Large intestine (tissue), 3 donors: ENCODE data around the gene TSPAN8. TPM values are rescaled to one million over a fixed set of nuclear protein-coding genes. Genes with fewer than 3 reads are reported as not detected.
"Not testable (repeated sequence)": the region's sequence is repeated elsewhere in the genome, so short reads cannot be mapped to it uniquely, and the experiment has no call there.

Source experiments
- DNase-seq, 2 donors: peaks; one replicate each; pipeline versions ENCODE4 v3.0.0 to v3.0.0-alpha.2; 2013
- H3K27ac ChIP-seq: one replicate; pipeline ENCODE4 v1.5.1; 2013; ENCODE audit warnings: low read length
- H3K27me3 ChIP-seq: 2 replicates; pipeline ENCODE4 v1.6.1; 2013; ENCODE audit warnings: low read length; ENCODE audit not compliant: control insufficient read depth, insufficient read depth
- H3K36me3 ChIP-seq: 2 replicates; pipeline ENCODE4 v1.6.1; 2013; ENCODE audit warnings: low read length; ENCODE audit not compliant: control insufficient read depth, insufficient read depth
- H3K4me1 ChIP-seq: one replicate; pipeline ENCODE4 v1.6.1; 2013; ENCODE audit warnings: low read length; ENCODE audit not compliant: control insufficient read depth, insufficient read depth
- H3K4me3 ChIP-seq: one replicate; pipeline ENCODE4 v1.5.1; 2013; ENCODE audit warnings: low read length
- H3K9me3 ChIP-seq: one replicate; pipeline ENCODE4 v1.6.1; 2013; ENCODE audit warnings: mild to moderate bottlenecking, low read depth, low read length, moderate library complexity; ENCODE audit not compliant: control insufficient read depth
- WGBS: methylation state at CpG from one replicate; pipeline ENCODE4 v1.1.5; 2013; ENCODE audit warnings: low lambda C conversion rate; ENCODE audit not compliant: insufficient coverage; 5-methylcytosine and 5-hydroxymethylcytosine counted together
- polyA plus RNA-seq: library from polyadenylated mRNA; unstranded; fragments of 120-200 nt; gene quantifications from one replicate; pipeline ENCODE4 v1.2.1, GENCODE V29; 2013

Gene TSPAN8
- polyA plus RNA-seq, 1 donor = 595 TPM

- H3K27ac ChIP-seq = peak overlapping the region; percentile 95
- H3K36me3 ChIP-seq = peaks cover 2% of the 10 kb centered on the region
- no peaks in the 10 kb centered on the region for H3K9me3 ChIP-seq
- peak overlapping the region; percentile 59 for H3K4me3 ChIP-seq
- DNase-seq = peak in 1 of 2 donors; percentile 54
- H3K4me1 ChIP-seq = peaks cover 19% of the 10 kb centered on the region
- H3K27me3 ChIP-seq = no peaks in the 10 kb centered on the region
- 36% methylated on average over 2 of the region's 4 CpGs for WGBS
These were observed 2.6 kb downstream of the TSPAN8 start for GRCh38 chr12:71155225-71155624.

- Histone ChIP-seq H3K27ac (peak overlapping the region; percentile 54), H3K36me3 (peaks cover 2% of the 10 kb centered on the region), H3K27me3 (no peaks in the 10 kb centered on the region), H3K4me3 (no peak overlapping the region), H3K4me1 (no peaks in the 10 kb centered on the region), H3K9me3 (no peaks in the 10 kb centered on the region)
- DNase-seq = peak in 1 of 2 donors; percentile 59
- 80% methylated on average over 1 of the region's 5 CpGs for WGBS
These were observed 4.9 kb downstream of the TSPAN8 start for GRCh38 chr12:71152851-71153250.

- peak in 1 of 2 donors; percentile 49 for DNase-seq
- not testable (repeated sequence) for H3K36me3 ChIP-seq, H3K27me3 ChIP-seq, H3K4me3 ChIP-seq, H3K27ac ChIP-seq, H3K9me3 ChIP-seq, H3K4me1 ChIP-seq
- WGBS = 44% methylated on average over 1 of the region's 5 CpGs
These were observed 7.8 kb downstream of the TSPAN8 start for GRCh38 chr12:71150041-71150440.

DNA sequence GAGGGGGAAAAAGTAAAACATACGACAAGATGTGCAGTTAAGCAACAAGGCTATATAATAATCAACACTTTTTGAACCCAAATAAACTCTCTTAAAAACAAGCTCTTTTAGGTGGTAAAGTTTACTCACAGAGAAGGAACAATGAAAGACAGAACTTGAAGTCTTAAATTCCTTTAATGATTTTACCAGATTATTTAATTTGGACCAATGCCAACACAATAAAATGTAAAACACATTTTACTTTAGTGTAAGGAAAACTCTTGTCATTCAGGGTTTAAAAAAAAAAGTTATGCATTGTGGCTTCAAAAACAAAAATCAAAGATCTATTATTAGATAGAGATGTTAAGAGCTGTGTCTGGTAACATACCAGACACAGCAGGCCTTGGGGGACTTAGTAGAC lies 13.1 kb downstream of the TSPAN8 start:
- no peak overlapping the region for H3K27ac ChIP-seq
- no peak for DNase-seq
- H3K4me3 ChIP-seq = no peak overlapping the region
- peaks cover 27% of the 10 kb centered on the region for H3K4me1 ChIP-seq
- 60% methylated on average over 1 of the region's 1 CpG for WGBS
- H3K9me3 ChIP-seq = no peaks in the 10 kb centered on the region
- H3K36me3 ChIP-seq = peaks cover 6% of the 10 kb centered on the region
- no peaks in the 10 kb centered on the region for H3K27me3 ChIP-seq

DNA sequence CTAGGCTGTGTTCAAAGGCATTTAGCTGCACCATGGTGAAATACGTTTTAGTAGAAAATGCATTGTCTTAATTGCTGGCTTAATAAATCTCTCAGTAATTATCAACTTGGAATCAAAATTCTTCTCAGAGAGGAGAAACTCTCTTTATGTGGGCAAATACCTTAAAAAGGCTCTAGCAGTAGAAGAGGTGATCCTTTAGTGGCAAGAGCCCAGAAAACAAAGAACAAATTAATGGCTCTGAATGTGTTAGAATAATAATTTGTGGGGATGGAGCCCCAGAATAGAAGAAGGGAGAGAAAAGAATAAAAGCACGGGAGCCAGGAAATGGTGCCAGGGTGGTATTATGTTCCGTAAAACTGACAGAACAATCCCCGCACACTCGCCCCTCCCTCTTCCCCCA lies 14.8 kb downstream of the TSPAN8 start:
- DNase-seq = no peak
- H3K4me3 ChIP-seq = no peak overlapping the region
- H3K4me1 ChIP-seq = peaks cover 31% of the 10 kb centered on the region
- H3K27me3 ChIP-seq = no peaks in the 10 kb centered on the region
- whole genome bisulfite sequencing = no CpG with 5 or more reads among the region's 5 CpGs
- peaks cover 6% of the 10 kb centered on the region for H3K36me3 ChIP-seq
- H3K27ac ChIP-seq = no peak overlapping the region
- H3K9me3 ChIP-seq = no peaks in the 10 kb centered on the region

- DNase-seq = no peak
- H3K36me3 ChIP-seq = peaks cover 10% of the 10 kb centered on the region
- peaks cover 31% of the 10 kb centered on the region for H3K4me1 ChIP-seq
- H3K27me3 ChIP-seq = no peaks in the 10 kb centered on the region
- H3K27ac ChIP-seq = peak overlapping the region; percentile 93
- H3K4me3 ChIP-seq = no peak overlapping the region
- no peaks in the 10 kb centered on the region for H3K9me3 ChIP-seq
- no CpG with 5 or more reads among the region's 2 CpGs for WGBS
These were observed 15.8 kb downstream of the TSPAN8 start for GRCh38 chr12:71142016-71142415.

GRCh38 chr12:71141378-71141926 lies 16.3 kb downstream of the TSPAN8 start:
- Histone ChIP-seq H3K4me3 (no peak overlapping the region), H3K9me3 (no peaks in the 10 kb centered on the region), H3K4me1 (peaks cover 31% of the 10 kb centered on the region), H3K27me3 (no peaks in the 10 kb centered on the region), H3K27ac (peak overlapping the region; percentile 93), H3K36me3 (peaks cover 13% of the 10 kb centered on the region)
- no CpG with 5 or more reads among the region's 1 CpG for WGBS
- DNase-seq = peak in 1 of 2 donors; percentile 76

GRCh38 chr12:71139153-71139735 lies 18.6 kb downstream of the TSPAN8 start:
- H3K27ac ChIP-seq = peak overlapping the region; percentile 93
- peaks cover 31% of the 10 kb centered on the region for H3K4me1 ChIP-seq
- no peaks in the 10 kb centered on the region for H3K27me3 ChIP-seq
- peak overlapping the region; percentile 28 for H3K4me3 ChIP-seq
- WGBS = 25% methylated on average over 3 of the region's 6 CpGs
- peak; percentile 90 to 98 for DNase-seq
- H3K9me3 ChIP-seq = no peaks in the 10 kb centered on the region
- H3K36me3 ChIP-seq = peaks cover 16% of the 10 kb centered on the region

DNA sequence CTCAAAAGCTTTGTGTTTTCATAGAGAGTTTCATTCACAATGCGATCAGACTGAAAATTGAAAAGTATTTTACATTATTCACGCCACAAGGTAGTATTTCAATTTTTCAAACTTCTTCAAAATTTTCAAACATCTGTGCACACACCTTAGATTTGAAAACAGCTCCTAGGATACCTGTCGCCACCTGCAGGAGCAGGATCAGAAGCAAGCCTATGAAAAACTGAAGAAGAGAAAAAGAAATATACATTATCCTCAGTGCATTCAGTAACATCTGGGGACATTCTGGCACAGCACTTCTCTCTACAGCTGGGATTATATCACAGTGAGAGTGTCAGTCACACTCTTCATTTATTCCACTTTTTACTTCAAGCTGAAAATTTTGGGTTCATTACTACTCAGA lies 19.8 kb downstream of the TSPAN8 start:
- Histone ChIP-seq H3K9me3 (no peaks in the 10 kb centered on the region), H3K27ac (peak overlapping the region; percentile 93), H3K27me3 (no peaks in the 10 kb centered on the region), H3K36me3 (peaks cover 11% of the 10 kb centered on the region), H3K4me1 (peaks cover 39% of the 10 kb centered on the region), H3K4me3 (no peak overlapping the region)
- whole genome bisulfite sequencing = 90% methylated on average over 2 of the region's 3 CpGs
- peak in 1 of 2 donors; percentile 24 for DNase-seq

DNA sequence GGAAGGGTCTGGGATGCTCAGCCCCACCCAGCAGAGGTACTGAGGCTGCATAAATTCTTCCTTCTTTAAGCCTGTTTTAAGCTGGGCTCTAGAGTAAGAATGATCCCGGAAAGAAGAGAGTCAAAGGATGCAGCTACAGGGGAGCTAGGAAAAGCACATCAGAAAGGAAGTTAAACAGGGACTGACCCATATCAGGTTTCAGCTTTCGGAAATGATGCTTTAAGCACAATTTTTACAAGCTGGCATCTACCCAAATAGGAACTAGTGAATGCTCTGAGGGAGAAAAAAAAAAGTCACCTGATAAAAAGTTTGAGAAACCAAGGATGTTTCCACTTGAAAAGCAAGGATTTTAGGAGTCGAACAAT lies 22.0 kb downstream of the TSPAN8 start:
- Histone ChIP-seq H3K36me3 (peaks cover 14% of the 10 kb centered on the region), H3K27me3 (no peaks in the 10 kb centered on the region), H3K9me3 (no peaks in the 10 kb centered on the region), H3K4me1 (peaks cover 26% of the 10 kb centered on the region), H3K27ac (no peak overlapping the region), H3K4me3 (no peak overlapping the region)
- 78% methylated on average over 1 of the region's 3 CpGs for WGBS
- DNase-seq = no peak
